Measurements from ENCODE around the gene SFPQ.
"Not testable (repeated sequence)": the region's sequence is repeated elsewhere in the genome, so short reads cannot be mapped to it uniquely, and the experiment has no call there.

Gene SFPQ

GRCh38 chr1:35143737-35144508, 49.0 kb downstream of the SFPQ start:
- no peak for DNase-seq (ENCODE audit: low read depth in 1 of 2, low spot score in 1 of 2)

GRCh38 chr1:35142728-35143127, 50.2 kb downstream of the SFPQ start:
- DNase-seq (ENCODE audit: low read depth in 1 of 2, low spot score in 1 of 2): not testable (repeated sequence)

GRCh38 chr1:35142294-35142693, 50.7 kb downstream of the SFPQ start:
- DNase-seq (ENCODE audit: low read depth in 1 of 2, low spot score in 1 of 2): not testable (repeated sequence)

GRCh38 chr1:35137590-35137989, 55.4 kb downstream of the SFPQ start:
- DNase-seq (ENCODE audit: low read depth in 1 of 2, low spot score in 1 of 2): not testable (repeated sequence)

- no peak for DNase-seq (ENCODE audit: low read depth in 1 of 2, low spot score in 1 of 2)
Measured at GRCh38 chr1:35136780-35137179, 56.2 kb downstream of the SFPQ start.

Data from activated T-helper 1 cell treated with anti-CD3 and anti-CD28 coated beads, Interleukin-2, amount 50 U/mL, for 16 hours (primary cell).